GM21423 (cell line): ENCODE results near the gene CT47A7.
"Not testable (repeated sequence)": the region's sequence is repeated elsewhere in the genome, so short reads cannot be mapped to it uniquely, and the experiment has no call there.

Source experiments
- ATAC-seq: cut with Tn5 transposase; IDR thresholded peaks from one replicate; pipeline ENCODE4 v1.9.1; 2021; ENCODE audit warnings: mild to moderate bottlenecking, moderate library complexity; ENCODE audit not compliant: unreplicated experiment

The CT47A7 gene

DNA sequence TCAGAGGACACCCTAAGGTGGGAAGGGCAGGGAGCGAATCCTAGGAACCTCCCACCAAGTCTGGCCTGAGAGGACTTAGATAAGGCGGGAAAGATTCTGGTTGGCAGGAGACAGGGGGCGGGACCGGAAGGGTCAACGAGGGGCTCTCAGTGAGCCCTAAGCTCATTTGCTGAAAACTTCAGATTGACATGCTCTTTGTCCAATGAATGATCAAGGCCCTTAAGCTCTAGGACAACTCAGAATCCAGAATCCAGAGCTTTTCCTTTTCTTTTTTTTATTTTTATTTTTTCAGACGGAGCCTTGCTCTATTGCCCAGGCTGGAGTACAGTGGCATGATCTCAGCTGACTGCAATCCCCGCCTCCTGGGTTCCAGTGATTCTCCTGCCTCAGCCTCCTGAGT, at the start of gene CT47A7:
Gene CT47A7 (minus strand): TSS at position 101 of the 400 bp plus-strand sequence. CDS start 255 bp downstream, outside the sequence.
- not testable (repeated sequence) for ATAC-seq

DNA sequence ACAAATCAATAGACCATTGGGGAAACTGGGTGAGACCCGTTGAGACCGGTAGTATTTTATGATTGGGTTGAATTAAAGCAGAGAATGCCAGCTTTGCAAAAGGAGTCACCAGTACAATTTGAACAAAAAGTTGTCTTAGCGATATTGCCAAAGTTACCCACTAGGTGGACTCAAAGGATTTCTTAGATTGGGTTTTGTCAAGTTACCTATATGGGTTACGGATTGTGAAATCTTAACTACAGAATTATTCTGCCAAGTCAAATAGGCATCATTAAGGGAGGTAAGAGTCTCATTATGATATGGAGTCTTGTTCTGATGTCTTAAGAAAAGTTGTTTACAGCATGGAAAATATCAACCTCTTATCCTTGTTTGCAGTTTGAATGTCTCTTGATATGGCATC, 44.2 kb upstream of the CT47A7 start:
- ATAC-seq: no peak

DNA sequence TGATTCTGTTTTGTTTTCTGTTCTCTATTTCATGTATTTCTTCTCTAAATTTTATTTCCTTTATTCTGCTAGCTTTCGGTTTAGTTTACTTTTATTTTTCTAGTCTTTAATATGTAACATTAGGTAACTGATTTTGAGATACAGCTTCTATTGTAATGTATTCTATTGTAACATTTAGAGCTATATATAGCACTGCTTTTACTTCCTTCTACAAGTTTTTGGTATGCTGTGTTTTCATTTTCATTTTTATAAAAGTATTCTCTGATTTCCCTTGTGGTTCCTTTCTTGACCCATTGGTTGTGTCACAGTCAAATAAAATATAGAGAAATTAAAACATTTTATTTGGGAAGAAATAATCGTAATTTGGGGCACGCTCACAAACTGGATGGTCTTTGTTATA, 43.0 kb upstream of the CT47A7 start:
- no peak for ATAC-seq

DNA sequence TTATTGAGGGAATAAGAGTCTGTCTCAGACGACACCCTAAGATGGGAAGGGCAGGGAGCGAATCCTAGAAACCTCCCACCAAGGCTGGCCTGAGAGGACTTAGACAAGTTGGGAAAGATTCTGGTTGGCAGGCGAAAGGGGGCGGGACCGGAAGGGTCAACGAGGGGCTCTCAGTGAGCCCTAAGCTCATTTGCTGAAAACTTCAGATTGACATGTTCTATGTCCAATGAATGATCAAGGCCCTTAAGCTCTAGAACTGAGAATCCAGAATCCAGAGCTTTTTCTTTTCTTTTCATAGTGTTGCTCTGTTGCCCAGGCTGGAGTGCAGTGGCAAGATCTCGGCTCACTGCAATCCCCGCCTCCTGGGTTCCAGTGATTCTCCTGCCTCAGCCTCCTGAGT, 29.3 kb upstream of the CT47A7 start, which contains the start of gene CT47A1:
Gene CT47A1 (minus strand): TSS at position 101 of the 400 bp plus-strand sequence. CDS start 231 bp downstream, outside the sequence.
- not testable (repeated sequence) for ATAC-seq
